GM12878 (cell line): Measurements from ENCODE around the gene SHROOM3. TPM values are rescaled to one million over a fixed set of nuclear protein-coding genes. Genes with fewer than 3 reads are reported as not detected.

Experiments
- ATAC-seq: fragments of 200-7000 bp; cut with Tn5 transposase; 3 replicates; pipeline ENCODE4 v1.9.1; 2020; ENCODE audit warnings: mild to moderate bottlenecking, moderate library complexity
- BruUV-seq: library from RNA; stranded (reverse); fragments of 400-500 nt; replicated peaks from 2 replicates; lab custom pipeline; 2021; lab: Mats Ljungman, UMichigan
- CTCF ChIA-PET: fragments of 300-600 bp; sonication (Branson Sonifier 250); formaldehyde crosslinking; extraction: SDS; loops from one replicate; lab custom pipeline; 2021; ENCODE audit warnings: inconsistent platforms; lab: Yijun Ruan, JAX
- POLR2A ChIA-PET: fragments of 350-600 bp; formaldehyde crosslinking; extraction: SDS; loops from one replicate; lab custom pipeline; 2021; ENCODE audit warnings: inconsistent platforms; lab: Charles Lee
- RAD21 ChIA-PET: fragments of 300-600 bp; sonication (Branson Sonifier 250); formaldehyde crosslinking; loops from one replicate; lab custom pipeline; 2023; ENCODE audit warnings: antibody characterized with exemption; ENCODE audit not compliant: unreplicated experiment; lab: Charles Lee
- SMC1A ChIA-PET: fragments of 300-600 bp; sonication (Branson Sonifier 250); formaldehyde crosslinking; loops from one replicate; lab custom pipeline; 2023; ENCODE audit not compliant: unreplicated experiment, uncharacterized antibody; lab: Charles Lee
- DNase-seq: peaks from one replicate; pipeline ENCODE4 v3.0.0-alpha.2; 2011; ENCODE audit warnings: low read depth, low spot score
- FAIRE-seq: peaks from 3 replicates; lab custom pipeline; 2011; peaks lifted over from hg19 to GRCh38; lab: Jason Lieb, UNC
- H2AFZ ChIP-seq: 2 replicates; pipeline ENCODE4 v1.6.0; 2011; ENCODE audit warnings: low read depth, low read length, control low read depth; ENCODE audit not compliant: control insufficient read depth
- H3K27ac ChIP-seq: 2 replicates; pipeline ENCODE4 v1.5.1; 2011; ENCODE audit warnings: control low read depth; ENCODE audit not compliant: control insufficient read depth, insufficient read depth
- H3K27me3 ChIP-seq, 2 experiments: replicated peaks in 1 of 2; 2 replicates each; pipeline versions ENCODE4 v1.6.0 to v1.6.1; 2011; ENCODE audit warnings: low read length in 1 of 2; ENCODE audit not compliant: control insufficient read depth in 2 of 2, insufficient read depth in 2 of 2
- H3K36me3 ChIP-seq, 2 experiments: 2 replicates each; pipeline ENCODE4 v1.5.1; 2011; ENCODE audit warnings: low read length in 1 of 2; ENCODE audit not compliant: control insufficient read depth in 2 of 2, insufficient read depth in 2 of 2
- H3K4me1 ChIP-seq: 2 replicates; pipeline ENCODE4 v1.6.1; 2011; ENCODE audit warnings: mild to moderate bottlenecking, low read length, moderate library complexity, mixed read lengths; ENCODE audit not compliant: control insufficient read depth, insufficient read depth
- H3K4me2 ChIP-seq: 2 replicates; pipeline ENCODE4 v1.6.0; 2011; ENCODE audit warnings: control low read depth; ENCODE audit not compliant: control insufficient read depth, insufficient read depth
- H3K4me3 ChIP-seq: fragments of 200-600 bp; sonication (generic); 2 replicates; pipeline ENCODE4 v1.5.1; 2016
- H3K79me2 ChIP-seq: 2 replicates; pipeline ENCODE4 v1.6.0; 2011; ENCODE audit warnings: low read length; ENCODE audit not compliant: control insufficient read depth, insufficient read depth
- H3K9ac ChIP-seq: 2 replicates; pipeline ENCODE4 v1.8.0; 2011; ENCODE audit warnings: low read length, control low read depth, mixed read lengths; ENCODE audit not compliant: control insufficient read depth, insufficient read depth
- H3K9me3 ChIP-seq: replicated peaks from 3 replicates; pipeline ENCODE4 v1.5.1; 2011; ENCODE audit warnings: mild to moderate bottlenecking, low read length; ENCODE audit not compliant: control insufficient read depth, insufficient read depth
- H4K20me1 ChIP-seq: 2 replicates; pipeline ENCODE4 v1.6.0; 2011; ENCODE audit not compliant: control insufficient read depth, insufficient read depth
- BCL11A ChIP-seq: IDR thresholded peaks from 2 replicates; pipeline ENCODE4 v1.6.1; 2011; ENCODE audit warnings: low read depth, low read length
- CBX5 ChIP-seq: sonication (generic); IDR thresholded peaks from 2 replicates; pipeline ENCODE4 v1.6.1; 2016; ENCODE audit warnings: low read depth, moderate library complexity, mild to moderate bottlenecking, inconsistent platforms
- CUX1 ChIP-seq: IDR thresholded peaks from 2 replicates; pipeline ENCODE4 v1.6.1; 2012; ENCODE audit warnings: improper control_type of control experiment, low read depth, low read length; ENCODE audit not compliant: insufficient replicate concordance
- EED ChIP-seq: sonication (generic); IDR thresholded peaks from 2 replicates; pipeline ENCODE4 v1.6.1; 2016; ENCODE audit warnings: antibody characterized with exemption, low read depth
- ELK1 ChIP-seq: IDR thresholded peaks from 2 replicates; pipeline ENCODE4 v1.6.1; 2012; ENCODE audit warnings: low read depth, low read length, improper control_type of control experiment
- EP300 ChIP-seq, 2 experiments: fragments of 150-350 bp in 1 of 2; IDR thresholded peaks; 2 replicates each; pipeline ENCODE4 v1.6.1; 2011 to 2012; ENCODE audit warnings: low read depth in 2 of 2, low read length in 2 of 2, borderline replicate concordance in 1 of 2, improper control_type of control experiment in 1 of 2, inconsistent platforms in 1 of 2; ENCODE audit not compliant: control insufficient read depth in 1 of 2
- EZH2 ChIP-seq: IDR thresholded peaks from 2 replicates; pipeline ENCODE4 v1.6.1; 2012; ENCODE audit warnings: low read depth, mild to moderate bottlenecking, control low read depth, inconsistent platforms, low read length, borderline replicate concordance; ENCODE audit not compliant: control insufficient read depth
- FOXM1 ChIP-seq: IDR thresholded peaks from 2 replicates; pipeline ENCODE4 v1.6.1; 2012; ENCODE audit warnings: low read depth, mild to moderate bottlenecking, inconsistent platforms, low read length, moderate library complexity
- MTA3 ChIP-seq: IDR thresholded peaks from 2 replicates; pipeline ENCODE4 v1.6.1; 2012; ENCODE audit warnings: low read length, inconsistent platforms, borderline replicate concordance
- RUNX3 ChIP-seq: IDR thresholded peaks from 2 replicates; pipeline ENCODE4 v1.6.1; 2012; ENCODE audit warnings: low read length, inconsistent platforms
- SKIL ChIP-seq: fragments of 450-650 bp; IDR thresholded peaks from 2 replicates; pipeline ENCODE4 v1.6.1; 2017; ENCODE audit warnings: mild to moderate bottlenecking, low read depth, inconsistent platforms; ENCODE audit not compliant: poor library complexity, severe bottlenecking
- TBL1XR1 ChIP-seq: IDR thresholded peaks from 2 replicates; pipeline ENCODE4 v1.6.1; 2012; ENCODE audit warnings: low read depth, low read length, improper control_type of control experiment
- ZBED1 ChIP-seq: IDR thresholded peaks from 2 replicates; pipeline ENCODE4 v1.6.1; 2016; ENCODE audit warnings: borderline replicate concordance
- ZNF207 ChIP-seq: fragments of 450-650 bp; IDR thresholded peaks from 2 replicates; pipeline ENCODE4 v1.6.1; 2014; ENCODE audit warnings: antibody characterized with exemption, mild to moderate bottlenecking, borderline replicate concordance
- ZSCAN29 ChIP-seq: fragments of 450-650 bp; IDR thresholded peaks from 2 replicates; pipeline ENCODE4 v1.6.1; 2017; ENCODE audit warnings: mild to moderate bottlenecking, moderate library complexity
- WGBS: methylation state at CpG from one replicate; pipeline ENCODE4 v1.1.6; 2016; ENCODE audit warnings: low lambda C conversion rate; ENCODE audit not compliant: insufficient replicate concordance, insufficient coverage; ENCODE audit errors: missing lambda C conversion rate; 5-methylcytosine and 5-hydroxymethylcytosine counted together
- in situ Hi-C: fragments of 300-500 bp; cut with MboI; formaldehyde crosslinking; loops from 9 replicates; pipeline ENCODE4 v1.14.3; 2018; ENCODE audit warnings: mixed read lengths
- intact Hi-C: fragments of 100-400 bp; cut with micrococcal nuclease; formaldehyde crosslinking; loops from one replicate; pipeline ENCODE4 v1.14.2; 2022; ENCODE audit not compliant: unreplicated experiment
- polyA plus RNA-seq, 11 experiments: library from polyadenylated mRNA; depleted of rRNA in 4 of 11; unstranded in 6 of 11; stranded (reverse) in 5 of 11; fragments of >200 nt; fragmentation: Nextera tagmentation in 4 of 11; fragmentation: Illumina TruSeq in 1 of 11; extraction: Ambion mirVana in 4 of 11; extraction: Trizol in 1 of 11; gene quantifications; 1 replicate in 1 of 11; 2 replicates in 10 of 11; pipeline versions ENCODE4 v1.2.1 to v1.2.3, GENCODE V29; 2011 to 2016; ENCODE audit warnings: inconsistent platforms in 2 of 11, missing spikeins in 2 of 11, low read depth in 1 of 11
- total RNA-seq, 4 experiments: library from RNA; depleted of rRNA in 3 of 4; stranded (reverse); fragments of >200 nt in 3 of 4; fragmentation: Illumina TruSeq in 1 of 4; extraction: Trizol in 1 of 4; gene quantifications; 2 replicates each; pipeline versions ENCODE4 v1.2.1 to v1.2.3, GENCODE V29; 2013 to 2021

SHROOM3 gene
- total and polyA plus RNA-seq, 10 of the 15 experiments (the other 5 are each of a cell fraction or from before 2014, with no cell fraction given) = under 0.01 to 0.29 (median 0.08) TPM; not detected in 1

GRCh38 chr4:76765473-76766183 is 330.6 kb downstream of the SHROOM3 start:
- peak overlapping the region; percentile 64 for H3K27ac ChIP-seq
- TF ChIP-seq CUX1 = peak; percentile 62
- TF ChIP-seq ZBED1 = peak; percentile 66; the same call in 1 of the 2 replicates
- peak in 1 of 2 experiments; percentile 50; a peak in 1 of 4 replicates for TF ChIP-seq EP300 (IDR thresholded peaks at IDR 0.05; ENCODE audit: borderline replicate concordance in 1 of 2, control insufficient read depth in 1 of 2, low read depth in 2 of 2, low read length in 2 of 2)
- TF ChIP-seq TBL1XR1 = peak; percentile 86
- peak; percentile 93 for TF ChIP-seq MTA3
- no peak for TF ChIP-seq ZNF207
- peak; percentile 29 for TF ChIP-seq SKIL
- no peak for TF ChIP-seq EZH2
- TF ChIP-seq FOXM1 = peak; percentile 97
- no peak for TF ChIP-seq ELK1
- TF ChIP-seq BCL11A = peak; percentile 67
- TF ChIP-seq EED = peak; percentile 49; the same call in 1 of the 2 replicates
- TF ChIP-seq CBX5 = peak; percentile 93
- no peak for TF ChIP-seq ZSCAN29
- TF ChIP-seq RUNX3 = peak; percentile 98

More at GRCh38 chr4:76765473-76766183, 330.6 kb downstream of the SHROOM3 start:
- DNase-seq (peak; percentile 68), ATAC-seq (peak; percentile 89), FAIRE-seq (peak; percentile 91)
- in situ Hi-C loops (no loop called here), intact Hi-C loops (no loop called here)
- H3K79me2 ChIP-seq = no peaks in the 10 kb centered on the region
- WGBS = 12% methylated on average over 14 of the region's 14 CpGs
- ChIA-PET CTCF (no interaction called here), POLR2A (no interaction called here), RAD21 (no interaction called here), SMC1A (no interaction called here)
- H3K27me3 ChIP-seq = no peaks in the 10 kb centered on the region; a peak in 1 of 4 replicates
- no peak overlapping the region for H3K9ac ChIP-seq
- peak overlapping the region; percentile 21; the same call in 1 of the 2 replicates for H3K4me3 ChIP-seq
- BruUV-seq = no TSS peak
- H3K9me3 ChIP-seq = peaks cover 7% of the 10 kb centered on the region; the same call in 2 of the 3 replicates
- H2AFZ ChIP-seq = peak overlapping the region; percentile 13; the same call in 1 of the 2 replicates
- H3K36me3 ChIP-seq = no peaks in the 10 kb centered on the region
- peak overlapping the region; percentile 71 for H3K4me2 ChIP-seq
- no peaks in the 10 kb centered on the region for H4K20me1 ChIP-seq
- H3K4me1 ChIP-seq = peaks cover 31% of the 10 kb centered on the region
